Left lung (tissue), 10 donors: ENCODE data around the gene PTPRN2. TPM values are rescaled to one million over a fixed set of nuclear protein-coding genes. Genes with fewer than 3 reads are reported as not detected.

Experiments
- ATAC-seq: fragments of 200-7000 bp; cut with Tn5 transposase; one replicate; pipeline ENCODE4 v1.9.1; 2020; ENCODE audit warnings: moderate library complexity
- DNase-seq, 4 donors: peaks; one replicate each; pipeline ENCODE4 v3.0.0-alpha.2; 2013 to 2020
- H3K27ac ChIP-seq, 2 donors: fragments of 200-600 bp; sonication (generic) in 1 of 2; one replicate each; pipeline versions ENCODE4 v1.5.0 to v1.8.0; 2020 to 2021
- H3K27me3 ChIP-seq, 2 donors: fragments of 200-600 bp; sonication (generic) in 1 of 2; one replicate each; pipeline versions ENCODE4 v1.5.0 to v1.8.0; 2020 to 2021
- H3K36me3 ChIP-seq, 2 donors: fragments of 200-600 bp; sonication (generic) in 1 of 2; one replicate each; pipeline versions ENCODE4 v1.5.0 to v1.8.0; 2020 to 2021
- H3K4me1 ChIP-seq, 2 donors: fragments of 200-600 bp; one replicate each; pipeline ENCODE4 v1.8.0; 2021
- H3K4me3 ChIP-seq, 2 donors: fragments of 200-600 bp; sonication (generic) in 1 of 2; one replicate each; pipeline versions ENCODE4 v1.5.0 to v1.8.0; 2020 to 2021; ENCODE audit warnings: mild to moderate bottlenecking in 1 of 2
- H3K9me3 ChIP-seq, 2 donors: fragments of 200-600 bp; sonication (generic) in 1 of 2; one replicate each; pipeline versions ENCODE4 v1.5.0 to v1.8.0; 2020 to 2021
- intact Hi-C, 2 donors: fragments of 100-400 bp; cut with DNase I; formaldehyde crosslinking; loops; one replicate each; pipeline versions ENCODE4 v1.11.2 to v1.14.2; 2022
- polyA plus RNA-seq, 6 donors: library from polyadenylated mRNA; unstranded; fragments of 120-200 nt; gene quantifications; one replicate each; pipeline ENCODE4 v1.2.1, GENCODE V29; 2013; ENCODE audit not compliant: insufficient read length in 6 of 6
- total RNA-seq, 2 donors: library from RNA; stranded (reverse); fragmentation: NEBNext Ultra II Directional; extraction: Animal tissue kit (Norgen Biotek cat#: 25700); gene quantifications; one replicate each; pipeline ENCODE4 v1.2.1, GENCODE V29; 2021
- TF ChIP-seq, protein P1 (sequence below), 2 donors: fragments of 200-600 bp; sonication (generic) in 1 of 2; IDR thresholded peaks; one replicate each; pipeline versions ENCODE4 v1.5.0 to v1.8.0; 2021; ENCODE audit warnings: antibody characterized with exemption in 2 of 2
- donor health status: DM: no; HTN: yes; CAD: no.
- donor health status: DM: no; HTN: no; CAD: no.

The PTPRN2 gene
- total and polyA plus RNA-seq, 8 donors: 4.0 to 7.8 (median 6.8) TPM

DNA sequence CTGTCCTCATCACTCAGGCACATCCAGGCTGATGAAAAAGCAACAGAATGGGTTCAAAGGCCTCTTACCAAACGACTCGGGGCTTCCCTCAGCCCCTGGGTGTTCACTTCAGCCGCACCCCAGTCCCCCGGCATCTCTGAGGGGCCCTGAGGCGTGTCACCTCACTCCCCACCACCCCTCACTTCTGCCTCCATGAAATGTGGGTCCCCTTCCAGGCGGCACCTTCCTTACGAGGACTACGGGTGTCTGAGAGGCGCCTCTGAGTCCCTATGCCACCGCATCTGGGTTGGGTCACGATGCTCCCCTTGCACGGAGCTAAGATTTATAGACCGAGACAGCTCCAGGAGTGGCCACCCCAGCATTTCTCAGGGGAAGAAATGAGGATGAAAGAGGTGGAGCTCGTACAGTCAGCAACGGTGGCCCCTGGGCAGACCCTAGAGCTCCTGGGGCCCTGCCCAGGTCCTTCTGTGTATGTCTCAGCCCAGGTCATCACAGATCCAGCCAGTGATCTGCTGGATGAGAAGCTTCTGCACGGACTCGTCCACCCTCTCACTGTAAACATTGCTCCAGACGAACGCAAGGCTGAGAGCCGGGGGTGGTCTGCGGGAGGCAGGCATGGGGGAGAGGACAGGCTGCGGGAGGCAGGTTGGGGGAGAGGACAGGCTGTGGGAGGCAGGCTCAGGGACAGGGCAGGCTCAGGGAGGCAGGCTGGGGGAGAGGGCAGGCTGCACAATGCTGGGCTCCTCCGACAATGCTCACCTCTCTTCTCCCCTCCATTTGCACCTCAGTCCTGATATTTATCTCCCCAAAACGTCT is 842.6 kb downstream of the PTPRN2 start:
- TF ChIP-seq, protein P1, sequence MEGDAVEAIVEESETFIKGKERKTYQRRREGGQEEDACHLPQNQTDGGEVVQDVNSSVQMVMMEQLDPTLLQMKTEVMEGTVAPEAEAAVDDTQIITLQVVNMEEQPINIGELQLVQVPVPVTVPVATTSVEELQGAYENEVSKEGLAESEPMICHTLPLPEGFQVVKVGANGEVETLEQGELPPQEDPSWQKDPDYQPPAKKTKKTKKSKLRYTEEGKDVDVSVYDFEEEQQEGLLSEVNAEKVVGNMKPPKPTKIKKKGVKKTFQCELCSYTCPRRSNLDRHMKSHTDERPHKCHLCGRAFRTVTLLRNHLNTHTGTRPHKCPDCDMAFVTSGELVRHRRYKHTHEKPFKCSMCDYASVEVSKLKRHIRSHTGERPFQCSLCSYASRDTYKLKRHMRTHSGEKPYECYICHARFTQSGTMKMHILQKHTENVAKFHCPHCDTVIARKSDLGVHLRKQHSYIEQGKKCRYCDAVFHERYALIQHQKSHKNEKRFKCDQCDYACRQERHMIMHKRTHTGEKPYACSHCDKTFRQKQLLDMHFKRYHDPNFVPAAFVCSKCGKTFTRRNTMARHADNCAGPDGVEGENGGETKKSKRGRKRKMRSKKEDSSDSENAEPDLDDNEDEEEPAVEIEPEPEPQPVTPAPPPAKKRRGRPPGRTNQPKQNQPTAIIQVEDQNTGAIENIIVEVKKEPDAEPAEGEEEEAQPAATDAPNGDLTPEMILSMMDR (IDR thresholded peaks at IDR 0.05): no peak
- peaks cover 0 to 9% of the 10 kb centered on the region in 2 donors for H3K27me3 ChIP-seq
- H3K27ac ChIP-seq: no peak overlapping the region
- intact Hi-C loops: no loop called here
- ATAC-seq: no peak
- H3K4me3 ChIP-seq: no peak overlapping the region
- H3K9me3 ChIP-seq: no peaks in the 10 kb centered on the region
- no peaks in the 10 kb centered on the region for H3K36me3 ChIP-seq
- peak in 1 of 4 donors; percentile 60 for DNase-seq
- H3K4me1 ChIP-seq: no peaks in the 10 kb centered on the region

DNA sequence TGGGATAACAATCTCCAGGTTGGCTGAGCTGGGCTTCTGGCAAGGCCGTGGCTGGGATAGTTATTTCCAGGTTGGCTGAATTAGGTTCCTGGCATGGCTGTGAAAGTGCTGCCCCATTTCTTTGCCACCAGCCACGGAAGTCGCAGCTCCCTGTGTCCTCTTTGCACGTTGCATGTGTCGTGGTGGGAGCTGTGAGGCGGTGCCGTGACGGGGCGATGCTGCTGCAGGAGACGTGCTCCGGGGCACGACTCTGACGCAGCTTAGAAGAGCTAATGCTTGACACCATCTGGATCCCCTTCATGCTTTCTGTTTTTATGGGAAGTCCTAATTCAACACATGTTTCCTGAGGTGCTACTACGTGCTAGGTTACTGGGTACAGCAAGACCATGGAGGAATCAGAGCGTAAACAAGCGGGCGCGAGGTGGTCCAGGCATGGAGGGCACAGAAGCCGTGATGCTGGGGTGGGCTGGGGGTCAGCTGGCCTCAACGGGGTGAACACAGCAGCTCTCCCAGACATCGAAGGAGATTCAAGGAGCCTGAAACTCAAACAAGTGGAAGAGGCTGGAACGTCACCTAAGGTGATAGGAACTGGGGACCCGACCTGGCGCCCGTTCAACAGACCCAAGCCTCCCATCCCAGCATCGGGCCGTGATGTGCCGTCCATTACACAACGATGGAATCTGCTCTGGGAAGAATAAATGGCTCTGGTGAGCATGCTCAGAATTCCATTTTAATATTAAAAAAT is 843.7 kb downstream of the PTPRN2 start:
- Histone ChIP-seq H3K9me3 (no peaks in the 10 kb centered on the region), H3K27ac (no peak overlapping the region), H3K4me3 (no peak overlapping the region), H3K4me1 (no peaks in the 10 kb centered on the region), H3K36me3 (no peaks in the 10 kb centered on the region), H3K27me3 (peaks cover 0 to 17% of the 10 kb centered on the region in 2 donors)
- intact Hi-C loops: no loop called here
- ATAC-seq (no peak), DNase-seq (peak in 1 of 4 donors; percentile 45)
- TF ChIP-seq, protein P1 (IDR thresholded peaks at IDR 0.05): no peak

DNA sequence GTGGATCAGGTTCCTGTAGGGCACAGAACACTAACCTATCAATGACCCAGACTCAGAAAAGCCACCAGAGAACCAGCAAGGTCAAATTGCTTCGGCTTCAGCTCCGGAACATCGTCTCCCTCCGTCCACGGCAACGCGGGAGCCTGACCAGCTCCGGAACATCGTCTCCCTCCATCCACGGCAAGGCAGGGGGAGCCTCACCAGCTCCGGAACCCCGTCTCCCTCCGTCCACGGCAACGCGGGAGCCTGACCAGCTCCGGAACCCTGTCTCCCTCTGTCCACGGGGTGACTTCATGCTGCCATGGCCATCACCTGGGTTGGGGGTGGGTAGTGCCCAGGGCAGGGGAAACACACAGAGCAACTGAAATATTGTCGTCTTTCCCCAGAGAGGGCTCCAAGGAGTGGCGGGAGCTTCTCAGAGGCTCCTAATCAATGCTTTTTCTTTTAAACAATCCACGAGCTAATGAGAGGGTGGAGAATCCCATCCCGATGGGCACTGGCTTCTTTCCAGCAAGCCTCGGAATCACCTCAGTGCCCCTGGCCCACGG is 847.3 kb downstream of the PTPRN2 start:
- no peak for ATAC-seq
- peak in 1 of 4 donors; percentile 61 for DNase-seq
- no peak overlapping the region for H3K4me3 ChIP-seq

DNA sequence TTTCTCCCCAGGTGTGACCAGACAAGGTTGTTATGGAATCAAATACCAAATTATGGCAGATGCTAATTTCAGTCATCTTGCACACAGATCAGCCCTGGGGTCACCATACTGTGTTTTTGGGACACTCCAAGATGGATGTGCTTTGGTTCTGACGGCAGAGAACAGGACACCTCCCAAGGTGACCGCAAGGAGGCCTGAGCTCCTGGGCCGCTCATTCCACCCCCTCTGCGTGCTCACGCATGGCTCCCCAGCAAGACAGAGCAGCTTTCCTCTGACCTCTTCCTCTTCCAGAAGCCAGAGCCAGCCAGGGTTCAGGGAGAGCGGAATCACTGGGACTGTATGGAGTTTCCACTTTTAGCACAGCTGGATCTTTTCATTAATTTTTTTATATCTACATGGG is 848.0 kb downstream of the PTPRN2 start:
- ATAC-seq: no peak
- no peak overlapping the region for H3K4me3 ChIP-seq
- no peaks in the 10 kb centered on the region for H3K4me1 ChIP-seq
- H3K36me3 ChIP-seq: no peaks in the 10 kb centered on the region
- H3K27ac ChIP-seq: no peak overlapping the region
- peak in 1 of 4 donors; percentile 41 for DNase-seq
- TF ChIP-seq, protein P1 (IDR thresholded peaks at IDR 0.05): no peak
- H3K9me3 ChIP-seq: no peaks in the 10 kb centered on the region
- intact Hi-C loops: no loop called here
- peaks cover 0 to 36% of the 10 kb centered on the region in 2 donors for H3K27me3 ChIP-seq

More for the DNA sequence above, 847.3 kb downstream of the PTPRN2 start:
- Histone ChIP-seq H3K4me1 (no peaks in the 10 kb centered on the region), H3K9me3 (no peaks in the 10 kb centered on the region), H3K27ac (no peak overlapping the region), H3K27me3 (peaks cover 0 to 36% of the 10 kb centered on the region in 2 donors), H3K36me3 (no peaks in the 10 kb centered on the region)
- intact Hi-C loops: no loop called here
- TF ChIP-seq, protein P1 (IDR thresholded peaks at IDR 0.05): no peak

DNA sequence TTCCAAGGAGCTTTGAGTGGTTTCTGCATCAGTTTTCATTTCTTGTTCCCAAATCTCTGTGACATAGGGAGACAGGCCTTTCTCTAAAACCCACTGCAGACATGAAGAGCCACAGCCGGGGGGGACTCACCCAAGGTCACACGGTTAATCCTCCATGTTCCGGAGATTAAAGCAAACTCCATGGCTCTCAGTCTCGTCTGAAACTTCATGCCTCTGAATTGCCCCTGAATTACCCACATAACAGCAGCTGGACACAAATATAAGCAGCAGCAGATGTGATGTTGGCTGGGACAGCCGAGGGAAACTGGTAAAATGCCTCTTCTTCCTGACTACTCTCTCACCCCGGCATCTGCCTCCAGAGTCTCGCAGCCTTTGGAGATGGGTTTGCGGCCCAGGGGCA is 848.6 kb downstream of the PTPRN2 start:
- no peak overlapping the region for H3K4me3 ChIP-seq

More for the DNA sequence above, 848.6 kb downstream of the PTPRN2 start:
- H3K9me3 ChIP-seq: no peaks in the 10 kb centered on the region
- TF ChIP-seq, protein P1 (IDR thresholded peaks at IDR 0.05): no peak
- H3K4me1 ChIP-seq: no peaks in the 10 kb centered on the region
- no peak for DNase-seq
- H3K36me3 ChIP-seq: no peaks in the 10 kb centered on the region
- H3K27ac ChIP-seq: no peak overlapping the region
- peaks cover 0 to 36% of the 10 kb centered on the region in 2 donors for H3K27me3 ChIP-seq
- intact Hi-C loops: no loop called here
- ATAC-seq: no peak
